ENCODE measurements around the gene PFDN1.
A peak's percentile ranks its signal among the peaks of the same experiment; 100 is the strongest.

The PFDN1 gene

GRCh38 chr5:140328036-140328764 is 25.3 kb upstream of the PFDN1 start:
- TF ChIP-seq, protein P1, sequence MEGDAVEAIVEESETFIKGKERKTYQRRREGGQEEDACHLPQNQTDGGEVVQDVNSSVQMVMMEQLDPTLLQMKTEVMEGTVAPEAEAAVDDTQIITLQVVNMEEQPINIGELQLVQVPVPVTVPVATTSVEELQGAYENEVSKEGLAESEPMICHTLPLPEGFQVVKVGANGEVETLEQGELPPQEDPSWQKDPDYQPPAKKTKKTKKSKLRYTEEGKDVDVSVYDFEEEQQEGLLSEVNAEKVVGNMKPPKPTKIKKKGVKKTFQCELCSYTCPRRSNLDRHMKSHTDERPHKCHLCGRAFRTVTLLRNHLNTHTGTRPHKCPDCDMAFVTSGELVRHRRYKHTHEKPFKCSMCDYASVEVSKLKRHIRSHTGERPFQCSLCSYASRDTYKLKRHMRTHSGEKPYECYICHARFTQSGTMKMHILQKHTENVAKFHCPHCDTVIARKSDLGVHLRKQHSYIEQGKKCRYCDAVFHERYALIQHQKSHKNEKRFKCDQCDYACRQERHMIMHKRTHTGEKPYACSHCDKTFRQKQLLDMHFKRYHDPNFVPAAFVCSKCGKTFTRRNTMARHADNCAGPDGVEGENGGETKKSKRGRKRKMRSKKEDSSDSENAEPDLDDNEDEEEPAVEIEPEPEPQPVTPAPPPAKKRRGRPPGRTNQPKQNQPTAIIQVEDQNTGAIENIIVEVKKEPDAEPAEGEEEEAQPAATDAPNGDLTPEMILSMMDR (IDR thresholded peaks at IDR 0.05): no peak
- TF ChIP-seq ZFX (IDR thresholded peaks at IDR 0.05; ENCODE audit: borderline replicate concordance): no peak
- no peak overlapping the region for H3K27ac ChIP-seq

- no peak overlapping the region for H3K27ac ChIP-seq
- TF ChIP-seq ZFX (IDR thresholded peaks at IDR 0.05; ENCODE audit: borderline replicate concordance): no peak
- TF ChIP-seq, protein P1 (IDR thresholded peaks at IDR 0.05): no peak
Observed at GRCh38 chr5:140327589-140327988, 24.7 kb upstream of the PFDN1 start.

DNA sequence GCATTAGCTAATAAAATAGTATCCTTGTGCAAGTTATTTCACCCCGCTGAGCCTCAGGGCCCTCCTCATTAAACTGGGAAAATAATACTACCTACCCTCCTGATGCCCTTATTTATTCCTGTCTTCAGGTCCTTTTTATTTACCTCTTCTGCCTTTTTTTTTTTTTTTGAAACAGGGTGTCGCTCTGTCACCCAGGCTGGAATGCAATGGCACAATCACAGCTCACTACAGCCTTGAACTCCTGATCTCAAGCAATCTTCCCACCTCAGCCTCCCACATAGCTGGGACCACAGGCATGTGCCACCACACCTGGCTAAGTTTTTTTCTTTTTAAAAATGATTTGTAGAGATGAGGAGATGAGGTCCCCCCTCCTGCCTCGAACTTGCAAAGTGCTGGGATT is 22.6 kb upstream of the PFDN1 start:
- TF ChIP-seq ZFX (IDR thresholded peaks at IDR 0.05; ENCODE audit: borderline replicate concordance): no peak
- TF ChIP-seq, protein P1 (IDR thresholded peaks at IDR 0.05): no peak
- H3K27ac ChIP-seq: no peak overlapping the region

DNA sequence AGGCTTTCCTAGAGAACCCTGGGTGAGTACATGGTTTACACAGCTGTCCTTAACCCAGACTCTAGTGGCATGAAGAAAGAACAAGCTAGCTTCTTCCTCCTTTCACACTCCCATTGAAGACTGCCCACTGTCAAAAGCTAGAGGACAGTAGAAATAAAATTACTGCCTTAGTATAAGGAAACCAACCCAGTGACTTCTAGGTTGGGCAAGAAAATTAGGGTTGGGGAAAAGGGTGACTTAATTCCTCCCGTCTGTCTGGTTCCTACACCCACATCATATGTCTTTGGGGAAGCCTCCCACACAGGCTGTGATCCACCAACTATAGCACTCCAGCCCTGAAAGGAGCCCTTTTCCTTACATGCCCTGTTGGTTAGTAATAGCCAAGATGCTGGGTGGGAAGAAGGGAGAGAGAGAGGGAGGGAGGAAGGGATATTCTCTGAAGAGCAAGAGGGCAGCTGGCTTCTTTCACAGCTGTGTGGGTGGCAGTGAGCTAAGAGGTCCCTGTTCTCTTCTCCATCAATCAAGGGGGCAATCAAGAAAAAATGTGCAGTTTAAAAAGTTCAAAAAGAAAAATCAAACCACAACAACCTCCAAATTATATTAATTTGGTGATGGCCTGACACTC is 21.8 kb upstream of the PFDN1 start:
- no peak overlapping the region for H3K27ac ChIP-seq
- no peak for TF ChIP-seq ZFX (IDR thresholded peaks at IDR 0.05; ENCODE audit: borderline replicate concordance)
- TF ChIP-seq, protein P1 (IDR thresholded peaks at IDR 0.05): no peak

DNA sequence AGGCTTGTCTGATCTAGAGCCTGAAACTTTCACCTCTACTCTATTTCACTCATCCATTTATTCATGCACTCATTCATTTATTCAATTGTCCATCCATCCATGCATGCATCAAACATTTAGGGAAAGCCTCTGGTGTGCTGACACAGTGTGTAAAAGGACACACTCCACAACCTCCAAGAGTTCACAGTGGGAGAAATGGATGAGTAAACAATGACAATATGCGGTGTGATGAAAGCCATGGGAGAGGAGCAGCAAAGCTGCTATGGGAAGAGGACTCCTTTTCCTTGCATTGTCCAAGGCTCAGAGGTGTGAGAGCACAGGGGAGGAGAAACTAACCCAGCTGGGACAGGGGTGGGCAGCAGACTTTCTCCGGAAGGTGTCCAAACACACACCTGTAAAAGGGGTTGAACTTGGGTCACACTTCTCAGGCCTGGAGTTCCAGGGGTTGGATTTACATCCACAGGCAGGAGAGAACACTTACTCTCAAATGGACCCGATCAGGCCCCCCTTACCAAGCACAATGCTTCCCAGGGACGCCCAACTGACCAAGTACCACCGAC is 21.2 kb upstream of the PFDN1 start:
- H3K27ac ChIP-seq: peak overlapping the region; percentile 46; the same call in 1 of the 2 replicates
- TF ChIP-seq, protein P1 (IDR thresholded peaks at IDR 0.05): no peak
- TF ChIP-seq ZFX (IDR thresholded peaks at IDR 0.05; ENCODE audit: borderline replicate concordance): no peak

DNA sequence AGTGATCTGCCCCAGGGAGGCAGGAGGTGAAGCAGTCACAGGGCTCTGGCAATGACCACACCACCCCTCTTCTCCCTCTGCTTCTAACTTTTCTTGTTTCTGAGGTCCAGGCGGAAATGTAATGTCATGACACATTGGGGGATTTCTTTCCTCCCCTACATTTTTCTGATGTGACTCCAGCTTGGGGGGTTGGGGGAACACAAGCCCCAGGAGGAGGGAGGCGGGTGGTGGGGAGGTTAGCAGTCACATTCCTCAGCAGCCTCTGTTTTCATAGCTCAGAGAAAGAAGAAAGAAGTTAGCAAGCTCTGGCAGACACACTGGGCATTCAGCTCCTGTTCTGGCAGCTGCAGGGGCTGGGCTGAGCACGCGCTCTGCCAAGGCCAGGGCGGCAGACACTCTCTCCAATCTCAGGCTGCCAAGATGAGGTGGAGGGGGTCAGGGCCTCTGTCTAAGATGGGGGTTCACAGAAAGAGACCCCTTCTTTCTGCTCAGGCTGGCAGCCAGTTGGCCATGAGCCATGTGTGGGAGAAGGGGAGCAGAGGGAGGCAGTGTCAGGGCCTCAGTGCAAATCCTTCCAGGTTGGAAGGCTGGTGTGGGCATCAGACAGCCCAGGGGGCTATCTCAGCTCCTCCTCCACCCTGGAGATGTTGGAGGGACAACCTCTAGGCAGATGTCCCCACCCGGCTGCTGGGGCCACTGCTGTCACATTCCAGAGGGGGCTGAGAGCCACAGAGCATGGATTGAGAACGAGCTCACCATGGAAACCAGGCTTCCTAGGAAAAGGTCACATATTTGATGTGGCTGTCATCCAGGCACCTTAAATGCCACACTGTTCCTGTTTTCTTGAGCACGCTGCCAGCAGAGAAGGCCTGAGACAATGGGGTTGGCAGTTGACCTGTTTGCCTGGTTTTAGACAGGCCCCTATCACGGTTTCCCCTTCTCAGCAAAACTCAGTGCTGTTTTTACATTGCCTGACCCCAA is 20.1 kb upstream of the PFDN1 start:
- TF ChIP-seq ZFX (IDR thresholded peaks at IDR 0.05; ENCODE audit: borderline replicate concordance): no peak
- TF ChIP-seq, protein P1 (IDR thresholded peaks at IDR 0.05): no peak
- H3K27ac ChIP-seq: peak overlapping the region; percentile 46
